DOHH2 (cell line): ENCODE measurements around the gene FNDC3B.

Source experiments
- CTCF ChIP-seq: fragments of 200-600 bp; sonication (generic); IDR thresholded peaks from one replicate; pipeline ENCODE4 v1.5.1; 2014; ENCODE audit warnings: antibody characterized with exemption, mild to moderate bottlenecking, low read depth, low read length; ENCODE audit not compliant: poor library complexity, severe bottlenecking
- EZH2phosphoT487 ChIP-seq: fragments of 200-600 bp; sonication (generic); IDR thresholded peaks from 2 replicates; pipeline ENCODE4 v1.6.1; 2017; ENCODE audit warnings: borderline replicate concordance, mild to moderate bottlenecking, antibody characterized with exemption, low read length, moderate library complexity, mixed read lengths

DNA sequence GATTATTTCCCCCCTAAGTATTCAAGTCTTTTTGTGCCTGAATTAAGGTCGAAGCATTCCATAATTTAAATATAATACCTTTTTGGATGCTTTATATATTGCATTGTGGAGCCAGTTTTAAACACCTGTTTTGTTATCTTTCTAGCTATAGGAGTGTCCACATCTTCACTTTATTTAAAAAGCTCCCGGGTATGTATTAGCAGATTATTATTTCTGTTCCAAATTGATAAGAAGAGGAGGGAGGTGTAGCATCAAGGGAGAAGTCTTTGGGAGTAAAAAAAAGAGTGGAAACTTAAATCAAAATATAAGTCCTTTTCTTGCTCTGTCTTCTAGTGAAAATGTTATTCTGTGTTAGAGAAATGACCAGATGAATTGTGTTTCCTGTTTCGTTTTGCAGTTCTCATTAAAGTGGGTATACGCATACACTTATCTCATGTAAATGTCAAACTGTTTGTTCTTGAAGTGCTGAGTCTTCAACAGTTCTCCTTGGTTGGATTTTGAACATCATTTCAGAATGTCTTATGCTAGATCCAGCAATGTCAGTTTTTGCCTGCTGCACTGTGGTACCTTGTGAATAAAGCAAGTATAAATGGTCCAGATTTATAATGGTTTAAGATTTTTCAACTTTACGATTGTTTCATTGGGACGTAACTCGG is 105.8 kb downstream of the FNDC3B start:
- TF ChIP-seq CTCF (no peak), EZH2phosphoT487 (no peak)
